Right cardiac atrium (tissue), 5 donors: ENCODE measurements around the gene NCOA5. TPM values are rescaled to one million over a fixed set of nuclear protein-coding genes. Genes with fewer than 3 reads are reported as not detected.

Experiments used
- ATAC-seq, 2 donors: fragments of 200-7000 bp; cut with Tn5 transposase; one replicate each; pipeline versions ENCODE4 v1.8.0 to v1.9.1; 2020; ENCODE audit warnings: moderate library complexity in 2 of 2, mild to moderate bottlenecking in 1 of 2
- DNase-seq, 3 donors: peaks; one replicate each; pipeline ENCODE4 v3.0.0-alpha.2; 2020
- H3K27ac ChIP-seq: one replicate; pipeline ENCODE4 v1.5.1; 2013; ENCODE audit warnings: mild to moderate bottlenecking, low read length, control low read depth, moderate library complexity
- H3K27me3 ChIP-seq: one replicate; pipeline ENCODE4 v1.6.1; 2013; ENCODE audit not compliant: control insufficient read depth, insufficient read depth
- H3K4me1 ChIP-seq: one replicate; pipeline ENCODE4 v1.6.1; 2013; ENCODE audit warnings: low read length; ENCODE audit not compliant: control insufficient read depth, insufficient read depth
- H3K4me3 ChIP-seq: one replicate; pipeline ENCODE4 v1.5.1; 2013; ENCODE audit warnings: low read length, control low read depth
- H3K9me3 ChIP-seq: one replicate; pipeline ENCODE4 v1.6.1; 2013; ENCODE audit warnings: low read length; ENCODE audit not compliant: control insufficient read depth
- WGBS: extraction: QIAGEN DNeasy Blood & Tissue Kit; methylation state at CpG from one replicate; pipeline ENCODE4 v1.1.7; 2013; 5-methylcytosine and 5-hydroxymethylcytosine counted together
- intact Hi-C, 4 donors: fragments of 100-400 bp; cut with DNase I; formaldehyde crosslinking; loops; one replicate each; pipeline versions ENCODE4 v1.11.0 to v1.14.0; 2022 to 2023
- polyA plus RNA-seq: library from polyadenylated mRNA; stranded (reverse); fragments of 200-250 nt; gene quantifications from one replicate; pipeline ENCODE4 v1.2.3, GENCODE V29; 2013
- total RNA-seq, 4 donors: library from RNA; stranded (reverse); fragmentation: NEBNext Ultra II Directional; extraction: Animal tissue kit (Norgen Biotek cat#: 25700); gene quantifications; one replicate each; pipeline ENCODE4 v1.2.1, GENCODE V29; 2021
- donor health status: healthy with polysubstance abuse.
- donor health status: DM: no; HTN: yes; CAD: no.
- donor health status: DM: no; HTN: no; CAD: no.
- donor health status: DM: no; HTN: yes; CAD: no; lungs with severe emphysema.
- donor health status: DM: yes; HTN: yes; CAD: no.

Gene NCOA5
- total and polyA plus RNA-seq, 5 donors = 9.5 to 26.1 (median 20.4) TPM

GRCh38 chr20:46050444-46050843, 39.3 kb downstream of the NCOA5 start:
- Histone ChIP-seq H3K4me3 (no peak overlapping the region), H3K9me3 (no peaks in the 10 kb centered on the region), H3K27ac (no peak overlapping the region), H3K4me1 (no peaks in the 10 kb centered on the region), H3K27me3 (no peaks in the 10 kb centered on the region)
- ATAC-seq (no peak), DNase-seq (no peak)
- intact Hi-C loops = no loop called here
- WGBS = 61% methylated on average over 10 of the region's 10 CpGs

DNA sequence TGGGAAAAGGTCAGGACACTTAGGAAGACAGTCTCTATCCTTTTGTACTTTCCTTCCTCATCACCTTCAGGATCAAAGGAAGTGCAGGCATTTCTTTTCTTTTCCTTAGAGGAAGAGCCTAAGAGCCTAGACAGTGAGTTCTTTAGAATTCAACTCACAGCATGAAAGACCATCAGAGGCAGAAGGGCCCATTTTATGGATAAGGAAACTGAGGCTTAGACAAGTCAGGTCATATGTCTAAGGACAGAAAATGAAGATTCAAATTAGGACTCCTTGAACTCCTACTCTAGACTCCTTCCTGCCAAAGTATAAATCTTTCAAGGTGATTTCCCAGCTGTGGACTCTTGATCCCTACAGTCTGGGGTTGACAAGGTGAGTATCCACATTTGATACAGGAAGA, 39.9 kb downstream of the NCOA5 start:
- ATAC-seq = no peak
- no peak for DNase-seq
- no peaks in the 10 kb centered on the region for H3K4me1 ChIP-seq
- no peaks in the 10 kb centered on the region for H3K27me3 ChIP-seq
- intact Hi-C loops = no loop called here
- no peaks in the 10 kb centered on the region for H3K9me3 ChIP-seq
- no peak overlapping the region for H3K4me3 ChIP-seq
- no peak overlapping the region for H3K27ac ChIP-seq

GRCh38 chr20:46049190-46049589, 40.6 kb downstream of the NCOA5 start:
- H3K4me3 ChIP-seq = no peak overlapping the region
- no peak overlapping the region for H3K27ac ChIP-seq
- no peaks in the 10 kb centered on the region for H3K4me1 ChIP-seq
- no peaks in the 10 kb centered on the region for H3K27me3 ChIP-seq
- ATAC-seq (no peak), DNase-seq (no peak)
- H3K9me3 ChIP-seq = no peaks in the 10 kb centered on the region
- intact Hi-C loops = no loop called here
- WGBS = 86% methylated on average over 4 of the region's 4 CpGs

- intact Hi-C loops = no loop called here
These were observed 41.9 kb downstream of the NCOA5 start for GRCh38 chr20:46047821-46048220.

DNA sequence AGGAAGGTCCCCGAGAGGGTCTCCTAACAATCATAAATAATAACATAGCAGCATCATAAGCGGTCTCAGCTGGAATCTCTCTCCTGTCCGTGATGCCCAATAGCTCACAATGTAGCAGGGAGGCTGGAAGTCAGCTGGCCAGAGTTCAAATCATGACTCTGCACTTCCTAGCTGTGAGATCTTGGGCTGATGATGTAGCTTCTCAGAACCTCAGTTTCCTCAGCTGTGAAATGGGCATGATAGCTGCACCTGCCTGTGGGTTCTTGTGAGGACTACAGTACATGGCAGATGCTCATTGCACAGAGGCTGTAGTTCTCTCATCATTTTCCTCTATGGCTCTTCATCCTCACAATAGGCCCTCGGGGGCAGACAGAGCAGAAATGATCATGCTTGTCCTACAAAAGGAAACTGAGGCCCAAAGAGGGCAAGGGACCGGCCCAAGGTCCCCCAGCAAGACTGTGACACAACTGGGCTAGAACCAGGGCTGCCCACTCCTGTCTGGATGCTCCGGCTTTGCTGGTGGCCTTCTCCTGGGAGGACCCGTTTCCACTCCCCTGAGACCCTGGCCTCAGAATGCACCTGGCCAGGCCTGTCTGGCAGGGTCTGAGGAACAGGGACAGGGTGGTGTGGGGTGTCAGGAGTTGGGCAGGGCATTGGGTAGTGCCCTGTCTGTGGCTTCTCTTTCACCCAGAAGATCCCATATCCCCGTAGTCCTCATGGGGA, 43.0 kb downstream of the NCOA5 start:
- H3K4me3 ChIP-seq = no peak overlapping the region
- no peaks in the 10 kb centered on the region for H3K9me3 ChIP-seq
- H3K4me1 ChIP-seq = no peaks in the 10 kb centered on the region
- no peaks in the 10 kb centered on the region for H3K27me3 ChIP-seq
- ATAC-seq (no peak), DNase-seq (no peak)
- no peak overlapping the region for H3K27ac ChIP-seq
- 81% methylated on average over 8 of the region's 8 CpGs for WGBS
- intact Hi-C loops = no loop called here

More at GRCh38 chr20:46047821-46048220, 41.9 kb downstream of the NCOA5 start:
- Histone ChIP-seq H3K4me1 (no peaks in the 10 kb centered on the region), H3K27ac (no peak overlapping the region), H3K4me3 (no peak overlapping the region), H3K27me3 (no peaks in the 10 kb centered on the region), H3K9me3 (no peaks in the 10 kb centered on the region)
- WGBS = 67% methylated on average over 8 of the region's 8 CpGs
- DNase-seq (no peak), ATAC-seq (no peak)

GRCh38 chr20:46044896-46045295, 44.9 kb downstream of the NCOA5 start:
- H3K4me1 ChIP-seq = no peaks in the 10 kb centered on the region
- H3K4me3 ChIP-seq = no peak overlapping the region
- no peaks in the 10 kb centered on the region for H3K9me3 ChIP-seq
- H3K27me3 ChIP-seq = no peaks in the 10 kb centered on the region
- intact Hi-C loops = no loop called here
- DNase-seq (no peak), ATAC-seq (no peak)
- WGBS = 78% methylated on average over 6 of the region's 6 CpGs
- H3K27ac ChIP-seq = no peak overlapping the region

- no peak for ATAC-seq
- no peak for DNase-seq
- Histone ChIP-seq H3K4me3 (no peak overlapping the region), H3K27ac (no peak overlapping the region), H3K27me3 (no peaks in the 10 kb centered on the region), H3K4me1 (no peaks in the 10 kb centered on the region), H3K9me3 (no peaks in the 10 kb centered on the region)
- 48% methylated on average over 7 of the region's 7 CpGs for WGBS
- intact Hi-C loops = no loop called here
These were observed 46.2 kb downstream of the NCOA5 start for GRCh38 chr20:46043556-46043955.

GRCh38 chr20:46040902-46041535, 48.7 kb downstream of the NCOA5 start:
- H3K27ac ChIP-seq = no peak overlapping the region
- H3K4me1 ChIP-seq = no peaks in the 10 kb centered on the region
- ATAC-seq = no peak
- intact Hi-C loops = no loop called here
- WGBS = 27% methylated on average over 18 of the region's 18 CpGs
- H3K27me3 ChIP-seq = no peaks in the 10 kb centered on the region
- DNase-seq = peak in 2 of 3 donors; percentile 35 to 70
- no peaks in the 10 kb centered on the region for H3K9me3 ChIP-seq
- H3K4me3 ChIP-seq = no peak overlapping the region

- 66% methylated on average over 5 of the region's 5 CpGs for WGBS
- no peaks in the 10 kb centered on the region for H3K9me3 ChIP-seq
- ATAC-seq (no peak), DNase-seq (no peak)
- no peak overlapping the region for H3K27ac ChIP-seq
- no peak overlapping the region for H3K4me3 ChIP-seq
- no peaks in the 10 kb centered on the region for H3K27me3 ChIP-seq
- H3K4me1 ChIP-seq = no peaks in the 10 kb centered on the region
- intact Hi-C loops = no loop called here
These were observed 52.7 kb downstream of the NCOA5 start for GRCh38 chr20:46037036-46037435.

DNA sequence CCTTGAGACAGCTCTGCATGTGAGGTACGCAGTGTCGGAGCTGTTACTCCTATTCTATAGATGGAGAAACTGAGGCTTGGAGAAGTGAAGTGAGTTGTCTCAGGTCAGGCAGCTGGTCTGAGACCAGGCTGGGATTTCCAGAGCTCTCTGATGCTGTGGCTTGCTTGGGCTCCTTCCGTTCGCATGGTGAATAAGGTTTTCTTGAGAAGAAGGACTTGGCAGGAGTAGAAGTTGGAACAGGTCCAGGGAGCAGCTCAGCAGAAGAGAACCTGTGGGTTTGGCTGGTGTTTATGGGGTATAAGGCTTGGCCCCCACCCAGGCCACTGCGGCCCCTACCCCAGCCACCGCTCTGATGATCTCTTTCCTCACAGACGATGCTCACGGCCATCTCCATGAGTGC, 53.4 kb downstream of the NCOA5 start:
- Histone ChIP-seq H3K4me1 (no peaks in the 10 kb centered on the region), H3K9me3 (no peaks in the 10 kb centered on the region), H3K4me3 (no peak overlapping the region), H3K27me3 (no peaks in the 10 kb centered on the region), H3K27ac (no peak overlapping the region)
- DNase-seq (no peak), ATAC-seq (no peak)
- intact Hi-C loops = no loop called here
- 83% methylated on average over 8 of the region's 8 CpGs for WGBS

- H3K4me3 ChIP-seq = no peak overlapping the region
- ATAC-seq (no peak), DNase-seq (no peak)
- no peaks in the 10 kb centered on the region for H3K9me3 ChIP-seq
- H3K27me3 ChIP-seq = no peaks in the 10 kb centered on the region
- no peaks in the 10 kb centered on the region for H3K4me1 ChIP-seq
- H3K27ac ChIP-seq = no peak overlapping the region
- intact Hi-C loops = no loop called here
- WGBS = 81% methylated on average over 6 of the region's 6 CpGs
These were observed 54.0 kb downstream of the NCOA5 start for GRCh38 chr20:46035713-46036112.
